Endodermal cell (in vitro differentiated cells): Measurements from ENCODE around the gene BICRA. TPM values are rescaled to one million over a fixed set of nuclear protein-coding genes. Genes with fewer than 3 reads are reported as not detected.
"Not testable (repeated sequence)": the region's sequence is repeated elsewhere in the genome, so short reads cannot be mapped to it uniquely, and the experiment has no call there.

ENCODE experiments used
- DNase-seq: peaks from one replicate; pipeline ENCODE4 v3.0.0-alpha.2; 2017
- H3K27ac ChIP-seq: 2 replicates; pipeline ENCODE4 v1.5.1; 2013; ENCODE audit warnings: mild to moderate bottlenecking, low read depth, low read length, moderate library complexity
- H3K27me3 ChIP-seq: 2 replicates; pipeline ENCODE4 v1.6.1; 2013; ENCODE audit warnings: mild to moderate bottlenecking, low read length, moderate library complexity; ENCODE audit not compliant: insufficient read depth, control insufficient read depth, poor library complexity, severe bottlenecking
- H3K36me3 ChIP-seq: 2 replicates; pipeline ENCODE4 v1.7.0; 2013; ENCODE audit warnings: mild to moderate bottlenecking, low read length, moderate library complexity; ENCODE audit not compliant: control insufficient read depth, insufficient read depth
- H3K4me1 ChIP-seq: one replicate; pipeline ENCODE4 v1.7.0; 2013; ENCODE audit warnings: low read length; ENCODE audit not compliant: control insufficient read depth, insufficient read depth
- H3K4me3 ChIP-seq: 2 replicates; pipeline ENCODE4 v1.5.1; 2013; ENCODE audit warnings: mild to moderate bottlenecking, low read length, moderate library complexity
- H3K9ac ChIP-seq: 2 replicates; pipeline ENCODE4 v1.6.1; 2013; ENCODE audit warnings: mild to moderate bottlenecking, low read length, moderate library complexity; ENCODE audit not compliant: poor library complexity, severe bottlenecking; ENCODE audit errors: extremely low read depth
- H3K9me3 ChIP-seq: 2 replicates; pipeline ENCODE4 v1.6.1; 2013; ENCODE audit warnings: mild to moderate bottlenecking, low read length, moderate library complexity; ENCODE audit not compliant: control insufficient read depth
- H3K27ac Mint-ChIP-seq: 2 replicates; pipeline ENCODE4 v1.8.0; 2020; ENCODE audit warnings: mixed read lengths
- H3K27me3 Mint-ChIP-seq: 2 replicates; pipeline ENCODE4 v1.8.0; 2021; ENCODE audit warnings: mild to moderate bottlenecking, mixed read lengths; ENCODE audit not compliant: insufficient read depth
- H3K36me3 Mint-ChIP-seq: 2 replicates; pipeline ENCODE4 v1.8.0; 2020; ENCODE audit warnings: low read depth, mixed read lengths
- H3K4me1 Mint-ChIP-seq: 2 replicates; pipeline ENCODE4 v1.8.0; 2020; ENCODE audit warnings: mixed read lengths
- H3K4me3 Mint-ChIP-seq: 2 replicates; pipeline ENCODE4 v1.8.0; 2020; ENCODE audit warnings: mild to moderate bottlenecking, moderate library complexity, mixed read lengths
- H3K9me3 Mint-ChIP-seq: 2 replicates; pipeline ENCODE4 v1.8.0; 2020; ENCODE audit warnings: mild to moderate bottlenecking, mixed read lengths
- whole genome bisulfite sequencing, 2 experiments: methylation state at CpG; one replicate each; pipeline versions ENCODE4 v1.1.5 to v1.1.7; 2013; ENCODE audit warnings: missing lambda C conversion rate in 2 of 2, mixed read lengths in 1 of 2; ENCODE audit not compliant: insufficient coverage in 1 of 2, insufficient read length in 1 of 2; 5-methylcytosine and 5-hydroxymethylcytosine counted together
- total RNA-seq, 2 donors: library from RNA; stranded (reverse); fragmentation: NEBNext Ultra II Directional in 1 of 2; extraction: Animal tissue kit (Norgen Biotek cat#: 25700) in 1 of 2; gene quantifications; 2 replicates in 1 of 2; 3 replicates in 1 of 2; pipeline ENCODE4 v1.2.1, GENCODE V29; 2021
- TF ChIP-seq, protein P1 (sequence below): fragments of 200-600 bp; sonication (generic); conservative IDR thresholded peaks from 2 replicates; pipeline ENCODE4 v1.5.0; 2021; ENCODE audit warnings: antibody characterized with exemption, mild to moderate bottlenecking

The BICRA gene
- total RNA-seq, 2 donors from 2014 or later = 30.0 to 30.1 TPM

DNA sequence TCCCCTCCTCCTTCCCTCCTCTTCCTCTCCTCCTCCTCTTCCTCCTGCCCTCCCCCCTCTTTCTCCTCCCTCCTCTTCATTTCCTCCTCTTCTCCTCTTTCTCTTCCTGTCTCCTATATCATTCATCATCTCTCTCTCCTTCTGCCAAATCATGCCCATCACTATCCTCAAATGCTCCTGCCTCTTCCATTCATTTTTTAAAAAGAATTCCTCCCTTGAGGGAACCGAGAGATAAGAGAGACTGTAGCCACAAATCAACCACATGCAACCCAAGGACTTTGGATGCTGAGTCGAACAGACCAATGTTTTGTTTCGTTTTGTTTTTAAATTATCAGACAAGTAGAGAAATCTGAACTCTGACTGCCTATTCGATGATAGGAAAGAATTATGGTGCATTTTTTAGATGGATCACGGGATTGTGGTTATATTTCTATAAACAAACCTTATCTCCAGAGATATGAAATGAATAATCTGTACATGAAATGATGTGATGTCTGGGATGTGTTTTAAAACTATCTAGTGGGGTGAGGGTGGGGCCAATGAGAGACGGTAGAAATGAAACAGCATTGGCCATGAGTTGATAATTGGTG is 26.5 kb upstream of the BICRA start:
- H3K4me3 Mint-ChIP-seq = no peak overlapping the region
- no peaks in the 10 kb centered on the region for H3K36me3 Mint-ChIP-seq
- TF ChIP-seq, protein P1, sequence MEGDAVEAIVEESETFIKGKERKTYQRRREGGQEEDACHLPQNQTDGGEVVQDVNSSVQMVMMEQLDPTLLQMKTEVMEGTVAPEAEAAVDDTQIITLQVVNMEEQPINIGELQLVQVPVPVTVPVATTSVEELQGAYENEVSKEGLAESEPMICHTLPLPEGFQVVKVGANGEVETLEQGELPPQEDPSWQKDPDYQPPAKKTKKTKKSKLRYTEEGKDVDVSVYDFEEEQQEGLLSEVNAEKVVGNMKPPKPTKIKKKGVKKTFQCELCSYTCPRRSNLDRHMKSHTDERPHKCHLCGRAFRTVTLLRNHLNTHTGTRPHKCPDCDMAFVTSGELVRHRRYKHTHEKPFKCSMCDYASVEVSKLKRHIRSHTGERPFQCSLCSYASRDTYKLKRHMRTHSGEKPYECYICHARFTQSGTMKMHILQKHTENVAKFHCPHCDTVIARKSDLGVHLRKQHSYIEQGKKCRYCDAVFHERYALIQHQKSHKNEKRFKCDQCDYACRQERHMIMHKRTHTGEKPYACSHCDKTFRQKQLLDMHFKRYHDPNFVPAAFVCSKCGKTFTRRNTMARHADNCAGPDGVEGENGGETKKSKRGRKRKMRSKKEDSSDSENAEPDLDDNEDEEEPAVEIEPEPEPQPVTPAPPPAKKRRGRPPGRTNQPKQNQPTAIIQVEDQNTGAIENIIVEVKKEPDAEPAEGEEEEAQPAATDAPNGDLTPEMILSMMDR = no peak
- Histone ChIP-seq H3K9me3 (peaks cover 8% of the 10 kb centered on the region), H3K27ac (no peak overlapping the region), H3K36me3 (no peaks in the 10 kb centered on the region), H3K4me3 (no peak overlapping the region), H3K4me1 (no peaks in the 10 kb centered on the region), H3K9ac (no peak overlapping the region), H3K27me3 (no peaks in the 10 kb centered on the region)
- H3K4me1 Mint-ChIP-seq = no peaks in the 10 kb centered on the region
- peaks cover 5% of the 10 kb centered on the region for H3K27me3 Mint-ChIP-seq
- H3K27ac Mint-ChIP-seq = no peak overlapping the region
- WGBS, 2 experiments = 84 to 100% methylated on average over 2 to 5 of the region's 6 CpGs
- peaks cover 16% of the 10 kb centered on the region for H3K9me3 Mint-ChIP-seq
- DNase-seq = no peak

DNA sequence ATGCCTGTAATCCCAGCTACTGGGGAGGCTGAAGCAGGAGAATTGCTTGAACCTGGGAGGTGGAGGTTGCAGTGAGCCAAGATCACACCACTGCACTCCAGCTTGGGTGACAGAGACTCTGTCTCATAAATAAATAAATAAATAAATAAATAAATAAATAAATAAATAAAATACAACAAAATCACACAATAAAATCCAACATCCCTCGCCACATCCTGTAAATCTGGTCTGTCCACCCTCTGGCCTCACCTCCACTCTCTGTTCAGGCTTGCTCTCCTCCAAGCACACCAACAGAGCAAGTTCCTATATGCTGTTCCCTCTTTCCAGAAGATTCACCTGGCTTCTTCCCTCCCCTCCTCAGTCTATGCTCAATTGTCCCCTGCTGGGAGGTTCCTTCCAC is 25.8 kb upstream of the BICRA start:
- H3K27ac ChIP-seq, H3K36me3 Mint-ChIP-seq, H3K9ac ChIP-seq, H3K27me3 Mint-ChIP-seq, H3K9me3 ChIP-seq, H3K4me1 ChIP-seq, H3K4me3 ChIP-seq, H3K4me3 Mint-ChIP-seq, H3K4me1 Mint-ChIP-seq, H3K36me3 ChIP-seq, H3K27ac Mint-ChIP-seq, DNase-seq, H3K27me3 ChIP-seq: not testable (repeated sequence)
- peaks cover 19% of the 10 kb centered on the region for H3K9me3 Mint-ChIP-seq
- WGBS, 2 experiments = 86 to 97% methylated on average over 1 of the region's 1 CpG

DNA sequence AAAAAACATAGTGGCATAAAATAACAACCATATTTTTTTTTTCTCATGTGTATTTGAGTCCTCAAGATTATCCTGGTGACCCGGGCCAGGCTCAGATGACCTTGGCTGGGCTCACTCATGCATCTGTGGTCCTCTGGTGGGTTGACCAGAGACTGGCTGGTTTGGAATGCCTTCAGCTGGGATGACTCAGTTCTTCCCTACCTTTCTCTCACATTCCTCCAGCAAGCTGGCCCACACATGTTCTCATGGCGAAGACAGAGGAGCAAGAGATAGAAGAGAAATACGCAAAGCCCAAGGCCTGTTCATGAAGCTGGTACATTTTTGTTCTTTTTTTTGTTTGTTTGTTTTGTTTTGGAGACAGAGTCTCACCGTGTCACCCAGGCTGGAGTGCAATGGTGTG is 21.6 kb upstream of the BICRA start:
- peaks cover 19% of the 10 kb centered on the region for H3K9me3 Mint-ChIP-seq
- H3K36me3 Mint-ChIP-seq = no peaks in the 10 kb centered on the region
- no peak overlapping the region for H3K27ac Mint-ChIP-seq
- Histone ChIP-seq H3K4me1 (no peaks in the 10 kb centered on the region), H3K27me3 (no peaks in the 10 kb centered on the region), H3K36me3 (no peaks in the 10 kb centered on the region), H3K4me3 (no peak overlapping the region), H3K9me3 (peaks cover 8% of the 10 kb centered on the region), H3K27ac (no peak overlapping the region), H3K9ac (no peak overlapping the region)
- TF ChIP-seq, protein P1 = no peak
- peaks cover 1% of the 10 kb centered on the region for H3K27me3 Mint-ChIP-seq
- WGBS, 2 experiments = 90 to 91% methylated on average over 2 to 4 of the region's 4 CpGs
- H3K4me3 Mint-ChIP-seq = no peak overlapping the region
- no peak for DNase-seq
- H3K4me1 Mint-ChIP-seq = no peaks in the 10 kb centered on the region

DNA sequence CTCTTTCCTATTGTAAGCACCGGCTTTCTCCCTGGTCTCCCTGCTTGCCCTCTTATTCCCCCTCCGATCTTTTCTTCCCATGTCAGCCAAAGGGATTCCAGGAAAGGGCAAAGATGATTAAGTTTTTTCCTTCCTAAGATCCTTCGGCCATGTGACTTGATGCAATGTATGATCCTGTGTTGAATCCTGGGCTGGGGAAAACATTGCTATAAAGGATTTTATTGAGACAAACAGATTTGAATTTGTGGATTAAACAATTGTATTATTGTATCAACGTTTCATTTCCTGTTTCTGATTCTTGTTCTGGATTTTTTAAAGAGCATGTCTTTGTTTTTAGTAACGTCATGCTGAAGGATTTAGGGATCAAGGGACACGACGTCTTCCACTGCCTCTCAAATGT is 19.1 kb upstream of the BICRA start:
- Histone ChIP-seq H3K9me3 (peaks cover 8% of the 10 kb centered on the region), H3K4me1 (no peaks in the 10 kb centered on the region), H3K36me3 (no peaks in the 10 kb centered on the region), H3K27me3 (no peaks in the 10 kb centered on the region), H3K27ac (no peak overlapping the region), H3K9ac (no peak overlapping the region), H3K4me3 (no peak overlapping the region)
- 80 to 83% methylated on average over 6 to 7 of the region's 7 CpGs for WGBS, 2 experiments
- TF ChIP-seq, protein P1 = no peak
- Mint-ChIP-seq H3K9me3 (peaks cover 16% of the 10 kb centered on the region), H3K27me3 (peaks cover 1% of the 10 kb centered on the region), H3K4me3 (no peak overlapping the region), H3K36me3 (no peaks in the 10 kb centered on the region), H3K4me1 (no peaks in the 10 kb centered on the region), H3K27ac (no peak overlapping the region)
- DNase-seq = no peak
